IPS DF 4.7 (cell line): ENCODE results near the gene SMCO4.
"Not testable (repeated sequence)": the region's sequence is repeated elsewhere in the genome, so short reads cannot be mapped to it uniquely, and the experiment has no call there.

ENCODE experiments used
- DNase-seq: peaks from one replicate; pipeline ENCODE4 v3.0.0-alpha.2; 2013; ENCODE audit warnings: low spot score; ENCODE audit errors: extremely low read depth

SMCO4 gene, protein sequence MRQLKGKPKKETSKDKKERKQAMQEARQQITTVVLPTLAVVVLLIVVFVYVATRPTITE

DNA sequence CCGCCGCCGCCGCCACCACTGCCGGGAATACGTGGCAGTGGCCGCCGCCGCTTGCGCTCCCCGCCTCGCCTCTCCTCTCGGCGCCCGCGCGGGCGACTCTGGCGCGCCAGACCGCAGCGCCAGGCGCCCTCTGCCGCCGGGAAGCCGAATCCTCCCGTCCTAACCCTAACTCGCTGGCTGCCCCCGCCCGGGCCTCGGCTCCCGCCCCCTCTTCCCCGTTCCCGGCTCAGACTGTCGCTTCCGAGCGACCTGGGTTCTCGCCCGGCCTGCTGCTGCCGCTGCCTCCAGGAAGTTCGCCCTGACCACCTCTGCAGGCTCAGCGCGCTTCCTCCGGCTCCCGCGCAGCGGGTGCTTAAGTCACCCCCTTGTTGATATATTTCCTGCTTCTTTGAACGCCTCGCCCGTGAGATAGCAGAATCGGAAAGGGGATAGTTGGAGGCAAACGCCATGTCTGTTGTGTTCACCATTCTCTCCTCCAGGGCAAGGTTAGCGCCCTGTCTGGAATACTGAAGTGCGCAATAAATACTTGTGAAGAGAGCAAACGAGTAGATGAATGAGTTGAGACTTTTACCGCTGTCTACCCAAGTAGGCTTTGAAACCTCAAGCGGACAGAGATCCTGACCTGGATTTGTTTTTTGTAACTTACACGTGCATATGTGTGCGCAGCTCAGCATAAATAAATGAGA lies at the start of gene SMCO4:
Gene SMCO4, minus strand, starts transcription at position 100 of the 686 bp plus-strand sequence. CDS start 64,202 bp downstream, outside the sequence.
- DNase-seq, result no peak

GRCh38 chr11:93591247-93591898 lies 48.2 kb upstream of the SMCO4 start:
- no peak for DNase-seq

DNA sequence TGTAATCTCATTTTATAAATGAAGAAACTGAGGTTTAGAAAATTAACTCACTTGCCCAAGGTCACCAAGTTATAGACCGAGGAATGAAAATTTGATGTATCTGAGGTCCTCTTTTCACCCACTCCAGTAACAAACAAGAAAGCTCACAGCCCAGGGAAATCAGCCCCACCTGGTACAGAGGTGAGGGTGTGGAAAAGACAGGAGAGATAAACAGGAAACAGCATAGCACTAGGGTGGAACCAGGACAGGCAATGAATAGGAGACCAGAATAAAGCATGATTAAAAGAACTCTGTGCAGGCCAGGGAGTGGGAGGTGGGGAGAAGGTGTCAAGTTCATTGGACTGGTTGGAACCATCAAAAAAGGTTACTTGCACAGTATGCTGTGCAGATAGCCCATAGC lies 46.2 kb upstream of the SMCO4 start:
- no peak for DNase-seq

GRCh38 chr11:93587858-93588581 lies 44.8 kb upstream of the SMCO4 start:
- DNase-seq, result no peak

GRCh38 chr11:93587425-93587824 lies 44.2 kb upstream of the SMCO4 start:
- not testable (repeated sequence) for DNase-seq

GRCh38 chr11:93585758-93586157 lies 42.6 kb upstream of the SMCO4 start:
- no peak for DNase-seq

DNA sequence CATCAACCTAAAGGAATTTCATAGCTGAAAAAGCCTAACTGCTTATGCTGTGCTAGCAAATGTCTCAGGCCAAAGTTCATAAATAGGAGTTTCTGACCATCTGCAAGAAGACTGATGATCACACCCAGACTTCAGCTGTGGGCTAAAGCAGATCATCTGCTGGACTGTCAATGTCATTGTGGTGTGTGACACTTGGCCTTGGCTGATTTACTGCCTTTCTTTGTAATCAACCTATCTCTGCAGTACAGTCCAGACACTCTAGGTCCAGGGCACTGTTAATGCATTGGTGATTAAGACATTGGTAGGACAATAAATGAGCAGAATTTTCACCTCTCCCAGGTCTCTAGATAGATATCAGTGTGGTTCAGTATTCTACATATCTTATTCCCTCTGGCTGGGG lies 40.3 kb upstream of the SMCO4 start:
- no peak for DNase-seq

- DNase-seq, result no peak
These were observed 36.1 kb upstream of the SMCO4 start for GRCh38 chr11:93579187-93579751.

DNA sequence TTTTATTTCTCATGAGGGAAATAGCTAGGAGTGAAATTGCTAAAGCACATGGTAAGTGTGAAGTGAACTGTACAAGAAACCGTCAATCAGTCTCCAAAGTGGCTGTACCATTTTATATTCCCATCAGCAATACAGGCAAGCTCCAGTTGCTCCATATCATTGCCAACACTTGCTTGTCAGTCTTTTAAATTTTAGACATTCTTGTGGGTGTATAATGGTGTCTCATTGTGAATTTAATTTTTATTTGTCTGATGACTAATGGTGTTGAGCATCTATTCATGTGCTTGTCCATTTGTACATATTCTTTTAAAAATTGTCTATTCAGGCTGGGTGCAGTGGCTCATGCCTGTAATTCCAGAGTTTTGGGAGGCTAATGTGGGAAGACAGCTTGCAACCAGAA lies 34.1 kb upstream of the SMCO4 start:
- DNase-seq, result no peak

DNA sequence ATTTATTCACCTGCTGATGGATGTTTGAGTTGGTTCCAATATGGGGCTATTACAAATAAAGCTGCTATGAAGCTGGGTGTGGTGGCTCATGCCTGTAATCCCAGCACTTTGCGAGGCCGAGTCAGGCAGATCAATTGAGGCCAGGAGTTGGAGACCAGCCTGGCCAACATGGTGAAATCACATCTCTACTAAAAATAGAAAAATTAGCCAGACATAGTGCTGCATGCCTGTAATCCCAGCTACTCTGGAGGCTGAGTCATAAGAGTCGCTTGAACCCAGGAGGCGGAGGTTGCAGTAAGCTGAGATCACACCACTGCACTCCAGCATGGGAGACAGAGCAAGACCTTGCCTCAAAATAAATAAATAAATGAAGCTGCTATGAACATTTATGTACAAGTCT lies 33.7 kb upstream of the SMCO4 start:
- DNase-seq, result not testable (repeated sequence)

GRCh38 chr11:93574638-93575220 lies 31.5 kb upstream of the SMCO4 start:
- no peak for DNase-seq

- no peak for DNase-seq
These were observed 30.0 kb upstream of the SMCO4 start for GRCh38 chr11:93573184-93573583.

DNA sequence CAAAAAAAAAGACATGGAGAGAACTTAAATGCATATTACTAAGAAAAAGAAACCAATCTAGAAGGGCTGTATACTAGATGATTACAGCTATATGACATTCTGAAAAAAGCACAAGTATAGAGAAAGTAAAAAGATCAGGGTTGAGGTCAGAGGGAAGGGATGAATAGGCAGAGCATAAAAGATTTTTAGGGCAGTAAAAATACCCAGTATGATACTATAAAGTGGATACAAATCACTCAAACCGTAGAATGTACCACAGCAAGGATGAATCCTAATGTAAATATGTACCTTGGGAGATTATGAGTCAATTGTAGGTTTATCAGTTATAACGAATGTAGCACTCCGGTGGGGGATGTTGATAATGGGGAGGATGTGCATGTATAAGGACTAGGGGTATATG lies 29.4 kb upstream of the SMCO4 start:
- no peak for DNase-seq

DNA sequence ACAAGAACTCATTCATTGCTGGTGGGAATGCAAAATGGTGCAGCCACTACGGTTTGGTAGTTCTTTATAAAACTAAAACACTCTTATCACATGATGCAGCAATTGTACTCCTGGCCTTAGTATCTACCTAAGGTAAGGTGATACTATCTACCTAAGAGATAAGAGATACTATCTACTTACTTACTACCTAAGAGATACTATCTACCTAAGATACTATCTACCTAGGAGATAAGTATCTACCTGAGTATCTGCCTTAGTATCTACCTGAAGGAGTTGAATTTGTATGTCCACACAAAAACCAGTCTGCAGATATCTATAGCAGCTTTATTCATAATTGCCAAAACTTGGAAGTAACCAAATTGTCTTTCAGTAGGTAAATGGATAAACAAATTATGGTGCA lies 29.0 kb upstream of the SMCO4 start:
- no peak for DNase-seq

DNA sequence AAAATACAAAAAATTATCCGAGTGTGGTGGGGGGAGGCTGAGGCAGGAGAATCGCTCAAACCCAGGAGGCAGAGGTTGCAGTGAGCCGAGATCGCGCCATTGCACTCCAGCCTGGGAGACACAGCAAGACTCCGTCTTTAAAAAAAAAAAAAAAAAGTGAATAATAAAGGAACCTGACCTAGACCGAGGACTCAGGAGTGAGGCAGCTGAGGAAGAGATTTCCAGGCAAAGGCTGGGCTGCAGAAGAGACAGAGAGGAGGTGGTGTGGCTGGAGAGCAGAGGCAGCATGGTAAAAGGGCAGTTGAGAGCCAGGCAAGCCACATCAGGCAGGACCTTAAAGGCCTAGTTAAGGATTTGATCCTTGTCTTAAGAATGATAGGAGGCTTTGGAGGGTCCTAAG lies 28.4 kb upstream of the SMCO4 start:
- no peak for DNase-seq

GRCh38 chr11:93570759-93571413 lies 27.7 kb upstream of the SMCO4 start:
- DNase-seq, result no peak

DNA sequence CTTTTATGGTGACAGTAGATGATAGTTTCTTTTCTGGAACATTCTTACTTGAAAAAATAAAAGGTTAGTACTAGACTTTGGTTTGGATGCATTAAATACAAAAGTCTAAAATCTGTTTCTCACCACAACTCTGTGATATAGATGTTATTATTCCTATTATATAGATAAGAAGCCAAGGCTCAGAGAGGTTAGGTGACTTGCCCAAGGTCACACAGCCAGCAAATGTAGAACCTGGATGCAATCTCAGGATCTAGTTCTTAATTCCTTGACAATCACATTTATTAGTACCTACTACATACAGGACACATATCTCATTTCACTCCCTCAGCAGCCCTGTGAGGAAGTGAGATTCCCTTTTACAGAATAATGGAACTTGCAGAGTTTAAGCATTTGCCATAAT lies 26.3 kb upstream of the SMCO4 start:
- no peak for DNase-seq

GRCh38 chr11:93568726-93569125 lies 25.5 kb upstream of the SMCO4 start:
- DNase-seq, result no peak

- no peak for DNase-seq
These were observed 24.3 kb upstream of the SMCO4 start for GRCh38 chr11:93567401-93567895.

DNA sequence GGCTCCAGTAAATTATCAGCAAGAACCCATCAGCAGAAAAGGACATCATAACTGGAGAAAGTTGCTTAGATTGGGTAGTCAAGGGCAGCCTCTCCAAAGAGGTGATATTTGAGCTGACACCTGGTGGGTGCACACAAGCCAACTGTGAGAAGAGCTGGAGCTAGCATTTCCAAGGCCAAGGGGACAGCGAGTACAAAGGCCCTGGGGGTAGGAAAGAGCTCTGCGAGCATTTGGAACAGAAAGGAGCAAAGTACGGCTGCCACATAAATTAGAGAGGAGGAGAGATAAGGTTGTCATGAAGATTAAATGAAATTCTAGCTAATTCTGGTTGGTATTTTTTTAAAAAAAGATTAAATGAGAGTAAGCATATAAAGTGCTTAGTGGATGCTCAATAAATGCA lies 21.7 kb upstream of the SMCO4 start:
- DNase-seq, result no peak

DNA sequence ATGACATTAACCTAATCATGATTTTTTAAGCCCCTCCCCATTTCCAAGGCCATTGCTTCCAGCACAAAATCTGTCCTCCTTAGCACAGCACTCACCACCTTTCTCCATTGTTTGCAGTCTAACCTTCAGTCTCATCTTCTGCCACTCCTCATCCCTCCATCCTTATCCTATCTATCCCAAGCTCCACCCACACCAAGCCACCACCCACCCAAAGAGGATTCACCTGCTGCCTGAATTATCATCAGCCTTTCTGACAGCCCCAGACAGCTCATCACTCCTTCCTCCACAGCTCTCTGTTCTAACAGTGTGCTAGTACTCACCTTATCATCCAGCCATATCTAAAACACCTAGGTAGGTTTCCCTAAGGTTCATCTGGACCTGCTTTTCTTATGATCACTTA lies 20.7 kb upstream of the SMCO4 start:
- DNase-seq, result no peak
